ENCODE data around the gene ANKRA2. TPM values are rescaled to one million over a fixed set of nuclear protein-coding genes. Genes with fewer than 3 reads are reported as not detected.

The ANKRA2 gene
- total RNA-seq, 2 donors from 2014 or later = 15.0 to 35.7 TPM

Other genes starting within 250 kb of the ANKRA2 start
- gene FOXD1, start 116.9 kb downstream of the ANKRA2 start, total RNA-seq = under 1 TPM in 1 of 2 donors, not detected in 1; 0.45 TPM
- gene BTF3, start 67.2 kb downstream of the ANKRA2 start, total RNA-seq = 100 to 1,000 TPM; 887 to 907 TPM
- 10 to 100 TPM; 18.7 to 42.5 TPM for gene UTP15, start 104 bp upstream of the ANKRA2 start, total RNA-seq
- under 1 TPM; 0.16 to 0.17 TPM for gene ARHGEF28, start 60.6 kb upstream of the ANKRA2 start, total RNA-seq